Astrocyte (in vitro differentiated cells and primary cell): ENCODE data around the gene SLC1A7. TPM values are rescaled to one million over a fixed set of nuclear protein-coding genes. Genes with fewer than 3 reads are reported as not detected.

Experiments used
- DNase-seq: peaks from one replicate; pipeline ENCODE4 v3.0.0-alpha.2; 2010; ENCODE audit warnings: low read depth
- FAIRE-seq: peaks from 2 replicates; lab custom pipeline; 2011; peaks lifted over from hg19 to GRCh38; lab: Jason Lieb, UNC
- H2AFZ ChIP-seq: 2 replicates; pipeline ENCODE4 v1.6.0; 2012; ENCODE audit warnings: low read depth, low read length, inconsistent platforms
- H3K27ac ChIP-seq: 2 replicates; pipeline ENCODE4 v1.5.1; 2011; ENCODE audit warnings: low read depth, low read length, inconsistent platforms
- H3K27me3 ChIP-seq: 2 replicates; pipeline ENCODE4 v1.6.0; 2011; ENCODE audit warnings: low read length, inconsistent platforms; ENCODE audit not compliant: insufficient read depth
- H3K36me3 ChIP-seq: 2 replicates; pipeline ENCODE4 v1.5.1; 2011; ENCODE audit warnings: low read length, inconsistent platforms; ENCODE audit not compliant: insufficient read depth
- H3K4me1 ChIP-seq: 2 replicates; pipeline ENCODE4 v1.5.1; 2011; ENCODE audit warnings: low read length, inconsistent platforms; ENCODE audit not compliant: insufficient read depth
- H3K4me2 ChIP-seq: 2 replicates; pipeline ENCODE4 v1.6.0; 2012; ENCODE audit warnings: low read length, inconsistent platforms
- H3K4me3 ChIP-seq: 2 replicates; pipeline ENCODE4 v1.5.1; 2011; ENCODE audit warnings: low read depth, mild to moderate bottlenecking, low read length, inconsistent platforms; ENCODE audit not compliant: insufficient read depth
- H3K79me2 ChIP-seq: 2 replicates; pipeline ENCODE4 v1.6.0; 2012; ENCODE audit warnings: mild to moderate bottlenecking, low read length, inconsistent platforms; ENCODE audit not compliant: insufficient read depth
- H3K9ac ChIP-seq: 2 replicates; pipeline ENCODE4 v1.6.0; 2012; ENCODE audit warnings: mild to moderate bottlenecking, low read length, inconsistent platforms
- H3K9me3 ChIP-seq: 2 replicates; pipeline ENCODE4 v1.5.1; 2012; ENCODE audit warnings: low read depth, mild to moderate bottlenecking, low read length, inconsistent platforms; ENCODE audit not compliant: insufficient read depth
- H4K20me1 ChIP-seq: 2 replicates; pipeline ENCODE4 v1.6.0; 2012; ENCODE audit warnings: low read length, inconsistent platforms; ENCODE audit not compliant: insufficient read depth
- H3K27ac Mint-ChIP-seq: one replicate; pipeline ENCODE4 v1.8.0; 2021; ENCODE audit warnings: mild to moderate bottlenecking, mixed read lengths; ENCODE audit not compliant: unreplicated experiment
- H3K27me3 Mint-ChIP-seq: one replicate; pipeline ENCODE4 v1.8.0; 2021; ENCODE audit warnings: low read depth, mixed read lengths; ENCODE audit not compliant: unreplicated experiment
- H3K36me3 Mint-ChIP-seq: one replicate; pipeline ENCODE4 v1.8.0; 2021; ENCODE audit warnings: low read depth, mixed read lengths; ENCODE audit not compliant: unreplicated experiment
- H3K4me1 Mint-ChIP-seq: one replicate; pipeline ENCODE4 v1.8.0; 2021; ENCODE audit warnings: low read depth, mixed read lengths; ENCODE audit not compliant: unreplicated experiment
- H3K4me3 Mint-ChIP-seq: one replicate; pipeline ENCODE4 v1.8.0; 2021; ENCODE audit warnings: mild to moderate bottlenecking, moderate library complexity, mixed read lengths; ENCODE audit not compliant: unreplicated experiment
- H3K9me3 Mint-ChIP-seq: one replicate; pipeline ENCODE4 v1.8.0; 2021; ENCODE audit warnings: mild to moderate bottlenecking, mixed read lengths; ENCODE audit not compliant: unreplicated experiment
- CTCF ChIP-seq: IDR thresholded peaks from 2 replicates; pipeline ENCODE4 v1.5.1; 2011; ENCODE audit warnings: low read depth, mild to moderate bottlenecking, inconsistent platforms, low read length, moderate library complexity; ENCODE audit not compliant: insufficient read depth
- EZH2 ChIP-seq: IDR thresholded peaks from 2 replicates; pipeline ENCODE4 v1.6.1; 2012; ENCODE audit warnings: mild to moderate bottlenecking, low read length, inconsistent platforms; ENCODE audit not compliant: insufficient read depth
- total RNA-seq: library from RNA; stranded (reverse); gene quantifications from 2 replicates; pipeline ENCODE4 v1.2.1, GENCODE V29; 2021

SLC1A7 gene
- total RNA-seq, 1 donor from 2014 or later = not detected

- no peak overlapping the region for H2AFZ ChIP-seq
- H3K4me2 ChIP-seq = no peak overlapping the region
- no peaks in the 10 kb centered on the region for H3K36me3 ChIP-seq
- Mint-ChIP-seq H3K9me3 (no peaks in the 10 kb centered on the region), H3K27ac (no peak overlapping the region), H3K27me3 (peaks cover 51% of the 10 kb centered on the region), H3K4me1 (no peaks in the 10 kb centered on the region), H3K4me3 (no peak overlapping the region), H3K36me3 (no peaks in the 10 kb centered on the region)
- TF ChIP-seq EZH2 (no peak), CTCF (no peak)
- H3K4me3 ChIP-seq = no peak overlapping the region
- peaks cover 22% of the 10 kb centered on the region for H3K27me3 ChIP-seq
- H3K9me3 ChIP-seq = no peaks in the 10 kb centered on the region
- H3K27ac ChIP-seq = no peak overlapping the region
- DNase-seq (no peak), FAIRE-seq (no peak)
- H3K4me1 ChIP-seq = peaks cover 7% of the 10 kb centered on the region
- no peaks in the 10 kb centered on the region for H3K79me2 ChIP-seq
- no peak overlapping the region for H3K9ac ChIP-seq
- no peaks in the 10 kb centered on the region for H4K20me1 ChIP-seq
Measured at GRCh38 chr1:53066891-53067738, 75.3 kb downstream of the SLC1A7 start.

DNA sequence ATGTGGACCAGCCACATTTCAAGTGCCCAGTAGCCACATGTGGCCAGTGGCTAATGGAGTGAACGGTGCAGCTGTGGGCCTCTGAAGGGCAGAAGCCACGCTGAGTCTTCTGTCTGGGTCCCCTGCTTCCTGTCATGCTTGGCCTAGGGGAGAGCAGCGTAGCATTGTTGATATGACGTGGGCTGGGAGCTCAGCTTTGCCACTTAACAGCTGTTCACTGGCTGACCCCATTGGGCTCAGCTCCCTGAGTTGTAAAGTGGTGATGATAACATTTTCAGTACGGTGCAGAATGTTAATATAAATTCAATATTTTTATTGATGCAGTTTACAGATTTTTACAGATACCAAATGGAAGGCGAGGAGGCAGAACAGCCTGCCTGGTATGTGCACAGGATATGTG is 76.0 kb downstream of the SLC1A7 start:
- H3K27ac ChIP-seq = no peak overlapping the region
- Mint-ChIP-seq H3K4me3 (no peak overlapping the region), H3K27me3 (peaks cover 53% of the 10 kb centered on the region), H3K36me3 (no peaks in the 10 kb centered on the region), H3K4me1 (no peaks in the 10 kb centered on the region), H3K27ac (no peak overlapping the region), H3K9me3 (no peaks in the 10 kb centered on the region)
- no peaks in the 10 kb centered on the region for H3K79me2 ChIP-seq
- no peak for DNase-seq
- H4K20me1 ChIP-seq = no peaks in the 10 kb centered on the region
- no peak for TF ChIP-seq CTCF
- TF ChIP-seq EZH2 = no peak
- H3K9me3 ChIP-seq = no peaks in the 10 kb centered on the region
- H3K4me2 ChIP-seq = no peak overlapping the region
- H3K4me3 ChIP-seq = no peak overlapping the region
- H3K9ac ChIP-seq = no peak overlapping the region
- peaks cover 7% of the 10 kb centered on the region for H3K4me1 ChIP-seq
- no peak for FAIRE-seq
- H3K36me3 ChIP-seq = no peaks in the 10 kb centered on the region
- H2AFZ ChIP-seq = no peak overlapping the region
- H3K27me3 ChIP-seq = peaks cover 23% of the 10 kb centered on the region

- peaks cover 62% of the 10 kb centered on the region for H3K27me3 Mint-ChIP-seq
- TF ChIP-seq CTCF (no peak), EZH2 (no peak)
- no peak overlapping the region for H3K27ac Mint-ChIP-seq
- H3K9me3 ChIP-seq = no peaks in the 10 kb centered on the region
- H3K27me3 ChIP-seq = peaks cover 26% of the 10 kb centered on the region
- H3K4me3 Mint-ChIP-seq = no peak overlapping the region
- no peaks in the 10 kb centered on the region for H4K20me1 ChIP-seq
- DNase-seq = no peak
- H3K4me1 Mint-ChIP-seq = no peaks in the 10 kb centered on the region
- H3K36me3 ChIP-seq = no peaks in the 10 kb centered on the region
- H3K36me3 Mint-ChIP-seq = no peaks in the 10 kb centered on the region
- no peak overlapping the region for H2AFZ ChIP-seq
- H3K9ac ChIP-seq = no peak overlapping the region
- no peak overlapping the region for H3K4me3 ChIP-seq
- peaks cover 7% of the 10 kb centered on the region for H3K4me1 ChIP-seq
- no peak overlapping the region for H3K27ac ChIP-seq
- no peaks in the 10 kb centered on the region for H3K79me2 ChIP-seq
- FAIRE-seq = no peak
- H3K9me3 Mint-ChIP-seq = no peaks in the 10 kb centered on the region
- H3K4me2 ChIP-seq = no peak overlapping the region
Measured at GRCh38 chr1:53065391-53065790, 77.0 kb downstream of the SLC1A7 start.
